A549 (cell line): Measurements from ENCODE around the gene CSRNP2. TPM values are rescaled to one million over a fixed set of nuclear protein-coding genes. Genes with fewer than 3 reads are reported as not detected.

ENCODE experiments used
- ATOH8 ChIP-seq: fragments of 250-450 bp; sonication (Bioruptor Pico); IDR thresholded peaks from 2 replicates; pipeline ENCODE4 v1.5.0; 2020; ENCODE audit warnings: low read depth, mild to moderate bottlenecking, moderate library complexity
- BCL3 ChIP-seq: fragments of >200 bp; sonication (Bioruptor Twin); formaldehyde crosslinking; IDR thresholded peaks from 3 replicates; pipeline ENCODE4 v1.6.1; 2016
- BHLHE40 ChIP-seq: IDR thresholded peaks from 2 replicates; pipeline ENCODE4 v1.6.1; 2012; ENCODE audit warnings: low read depth, low read length, inconsistent platforms
- CBX8 ChIP-seq: fragments of 200-600 bp; sonication (generic); IDR thresholded peaks from 2 replicates; pipeline ENCODE4 v1.6.1; 2016
- CHD2 ChIP-seq: fragments of 150-350 bp; IDR thresholded peaks from 2 replicates; pipeline ENCODE4 v1.6.1; 2014; ENCODE audit warnings: low read length; ENCODE audit not compliant: partially characterized antibody
- CHD4 ChIP-seq: fragments of 200-600 bp; sonication (generic); IDR thresholded peaks from 2 replicates; pipeline ENCODE4 v1.6.1; 2016; ENCODE audit warnings: antibody characterized with exemption, mild to moderate bottlenecking, borderline replicate concordance
- E2F6 ChIP-seq: IDR thresholded peaks from 2 replicates; pipeline ENCODE4 v1.6.1; 2012; ENCODE audit warnings: low read depth, borderline replicate concordance
- EHMT2 ChIP-seq: fragments of 200-600 bp; sonication (generic); IDR thresholded peaks from 2 replicates; pipeline ENCODE4 v1.6.1; 2016; ENCODE audit warnings: antibody characterized with exemption, low read depth, mild to moderate bottlenecking, moderate library complexity
- FOSB ChIP-seq: fragments of 250-450 bp; sonication (Bioruptor Pico); IDR thresholded peaks from 2 replicates; pipeline ENCODE4 v1.5.0; 2020; ENCODE audit warnings: mild to moderate bottlenecking, moderate library complexity
- FOXS1 ChIP-seq: fragments of 250-450 bp; sonication (Bioruptor Pico); IDR thresholded peaks from 2 replicates; pipeline ENCODE4 v1.5.0; 2020; ENCODE audit warnings: mild to moderate bottlenecking, moderate library complexity
- HES2 ChIP-seq: fragments of >200 bp; sonication (Bioruptor Twin); formaldehyde crosslinking; IDR thresholded peaks from 2 replicates; pipeline ENCODE4 v1.6.1; 2016
- HMGXB4 ChIP-seq: fragments of 250-450 bp; sonication (Bioruptor Pico); IDR thresholded peaks from 2 replicates; pipeline ENCODE4 v1.5.0; 2021; ENCODE audit warnings: mild to moderate bottlenecking, moderate library complexity, borderline replicate concordance
- HOXB13 ChIP-seq: fragments of 250-450 bp; sonication (Bioruptor Pico); IDR thresholded peaks from 2 replicates; pipeline ENCODE4 v1.5.0; 2020; ENCODE audit warnings: low read depth, mild to moderate bottlenecking, moderate library complexity
- KDM5A ChIP-seq: fragments of 200-600 bp; sonication (generic); IDR thresholded peaks from 2 replicates; pipeline ENCODE4 v1.6.1; 2016; ENCODE audit warnings: antibody characterized with exemption, mild to moderate bottlenecking
- MAFK ChIP-seq: fragments of 450-650 bp; IDR thresholded peaks from 2 replicates; pipeline ENCODE4 v1.6.1; 2014; ENCODE audit not compliant: partially characterized antibody
- NR3C1 ChIP-seq: fragments of >200 bp; sonication (Bioruptor Twin); formaldehyde crosslinking; IDR thresholded peaks from 3 replicates; pipeline ENCODE4 v1.6.1; 2017
- PBX3 ChIP-seq: IDR thresholded peaks from 2 replicates; pipeline ENCODE4 v1.6.1; 2012
- PHF8 ChIP-seq: fragments of 200-600 bp; sonication (generic); IDR thresholded peaks from 2 replicates; pipeline ENCODE4 v1.6.1; 2016; ENCODE audit warnings: low read depth, mild to moderate bottlenecking, antibody characterized with exemption, moderate library complexity, borderline replicate concordance
- RAD21 ChIP-seq, 2 experiments: fragments of >200 bp in 1 of 2; sonication (Bioruptor Twin) in 1 of 2; formaldehyde crosslinking in 1 of 2; IDR thresholded peaks in 1 of 2; conservative IDR thresholded peaks in 1 of 2; 2 replicates in 1 of 2; 3 replicates in 1 of 2; pipeline ENCODE4 v1.6.1; 2012 to 2018; ENCODE audit warnings: inconsistent platforms in 1 of 2
- RARB ChIP-seq: fragments of 250-450 bp; sonication (Bioruptor Pico); IDR thresholded peaks from 2 replicates; pipeline ENCODE4 v1.8.0; 2021; ENCODE audit warnings: mild to moderate bottlenecking, moderate library complexity
- RCOR1 ChIP-seq: fragments of 150-350 bp; IDR thresholded peaks from 2 replicates; pipeline ENCODE4 v1.6.1; 2014; ENCODE audit warnings: antibody characterized with exemption, low read length, low read depth
- REST ChIP-seq: fragments of 200-600 bp; sonication (generic); IDR thresholded peaks from 2 replicates; pipeline ENCODE4 v1.6.1; 2016; ENCODE audit warnings: antibody characterized with exemption, mild to moderate bottlenecking, moderate library complexity
- RFX5 ChIP-seq: fragments of 450-650 bp; IDR thresholded peaks from 2 replicates; pipeline ENCODE4 v1.7.1; 2014; ENCODE audit warnings: antibody characterized with exemption, mild to moderate bottlenecking, moderate library complexity
- RNF2 ChIP-seq: fragments of 200-600 bp; sonication (generic); IDR thresholded peaks from 2 replicates; pipeline ENCODE4 v1.6.1; 2016; ENCODE audit warnings: low read depth, mild to moderate bottlenecking, antibody characterized with exemption, moderate library complexity, borderline replicate concordance
- SMC3 ChIP-seq: fragments of >200 bp; sonication (Bioruptor Twin); formaldehyde crosslinking; IDR thresholded peaks from 3 replicates; pipeline ENCODE4 v1.6.1; 2018; ENCODE audit warnings: inconsistent platforms
- SREBF2 ChIP-seq: fragments of 450-650 bp; IDR thresholded peaks from 2 replicates; pipeline ENCODE4 v1.6.1; 2014; ENCODE audit warnings: mild to moderate bottlenecking, moderate library complexity
- USF2 ChIP-seq: fragments of 450-650 bp; IDR thresholded peaks from 2 replicates; pipeline ENCODE4 v1.6.1; 2014; ENCODE audit warnings: antibody characterized with exemption
- ZC3H11A ChIP-seq: fragments of 450-650 bp; IDR thresholded peaks from 2 replicates; pipeline ENCODE4 v1.6.1; 2014; ENCODE audit warnings: antibody characterized with exemption, mild to moderate bottlenecking
- ZFP36 ChIP-seq: fragments of 450-650 bp; IDR thresholded peaks from 2 replicates; pipeline ENCODE4 v1.6.1; 2014; ENCODE audit warnings: borderline replicate concordance; ENCODE audit not compliant: partially characterized antibody
- ZNF302 ChIP-seq: fragments of 250-450 bp; sonication (Bioruptor Pico); IDR thresholded peaks from 2 replicates; pipeline ENCODE4 v1.9.0; 2021; ENCODE audit warnings: inconsistent platforms, mild to moderate bottlenecking, moderate library complexity
- ZSCAN20 ChIP-seq: fragments of 250-450 bp; sonication (Bioruptor Pico); IDR thresholded peaks from 2 replicates; pipeline ENCODE4 v1.8.0; 2022; ENCODE audit warnings: mild to moderate bottlenecking, moderate library complexity
- polyA plus RNA-seq, 4 experiments: library from polyadenylated mRNA; depleted of rRNA in 3 of 4; stranded (reverse); fragments of >200 nt; fragmentation: RNase III in 1 of 4; extraction: RNeasy Plus Mini Kit Qiagen cat#74134 plus additional on column Dnase treatment in 1 of 4; gene quantifications; 2 replicates in 3 of 4; 3 replicates in 1 of 4; pipeline ENCODE4 v1.2.3, GENCODE V29; 2011 to 2017

The CSRNP2 gene
- polyA plus RNA-seq, 2 of the 4 experiments (the other 2 are of a cell fraction): 11.1 to 20.3 TPM

- TF ChIP-seq PHF8: peak; percentile 83; the same call in 1 of the 2 replicates
- TF ChIP-seq CHD2: no peak
- no peak for TF ChIP-seq HMGXB4 (CRISPR knock-in tag)
- TF ChIP-seq FOXS1 (CRISPR knock-in tag): no peak
- no peak for TF ChIP-seq EHMT2
- no peak for TF ChIP-seq SREBF2
- TF ChIP-seq ATOH8 (CRISPR knock-in tag): no peak
- TF ChIP-seq RAD21 (conservative IDR thresholded peaks at IDR 0.05 in 1 of 2, IDR thresholded peaks at IDR 0.05 in 1 of 2): peak; percentile 72 to 73
- no peak for TF ChIP-seq RCOR1
- no peak for TF ChIP-seq ZSCAN20
- 0 out of 2 replicates have a peak, but pooled peaks have one; percentile 30 for TF ChIP-seq PBX3
- TF ChIP-seq NR3C1: no peak
- TF ChIP-seq ZNF302: no peak
- TF ChIP-seq KDM5A: peak; percentile 87
- TF ChIP-seq RARB (CRISPR knock-in tag): no peak
- no peak for TF ChIP-seq HES2
- no peak for TF ChIP-seq ZFP36
- peak; percentile 82 for TF ChIP-seq E2F6
- no peak for TF ChIP-seq ZC3H11A
- TF ChIP-seq CHD4: no peak
- peak; percentile 69 for TF ChIP-seq SMC3
- peak; percentile 57; the same call in 1 of the 2 replicates for TF ChIP-seq RFX5
- no peak for TF ChIP-seq MAFK
- no peak for TF ChIP-seq BHLHE40
- TF ChIP-seq FOSB (CRISPR knock-in tag): no peak
- no peak for TF ChIP-seq HOXB13 (CRISPR knock-in tag)
- TF ChIP-seq BCL3: peak; percentile 85; the same call in 2 of the 3 replicates
- no peak for TF ChIP-seq RNF2
- peak; percentile 34; the same call in 1 of the 2 replicates for TF ChIP-seq REST
- no peak for TF ChIP-seq USF2
- TF ChIP-seq CBX8: no peak
Observed at GRCh38 chr12:51047655-51048540, 35.5 kb downstream of the CSRNP2 start, which contains the start of gene LETMD1 (continued).
